ENCODE data around the gene CDK15.
A peak's percentile ranks its signal among the peaks of the same experiment; 100 is the strongest.

The CDK15 gene

GRCh38 chr2:201880993-201881611 lies 74.8 kb downstream of the CDK15 start:
- no peaks in the 10 kb centered on the region for H3K27me3 ChIP-seq (ENCODE audit: low read length)
- no peak overlapping the region for H3K27ac ChIP-seq (ENCODE audit: low read depth, low read length)
- no peaks in the 10 kb centered on the region for H4K20me1 ChIP-seq (ENCODE audit: low read depth, low read length)
- H3K9ac ChIP-seq (ENCODE audit: low read length): no peak overlapping the region
- H2AFZ ChIP-seq (ENCODE audit: low read depth, low read length, severe bottlenecking): no peak overlapping the region
- H3K9me3 ChIP-seq (ENCODE audit: insufficient read depth, low read length): no peaks in the 10 kb centered on the region
- H3K79me2 ChIP-seq (ENCODE audit: insufficient read depth, low read length): no peaks in the 10 kb centered on the region
- H3K9me2 ChIP-seq (replicated peaks; ENCODE audit: insufficient read depth, low read length): no peaks in the 10 kb centered on the region
- TF ChIP-seq CTCF (IDR thresholded peaks at IDR 0.05; ENCODE audit: insufficient read depth, low read length, poor library complexity, severe bottlenecking) (no peak), EZH2phosphoT487 (conservative IDR thresholded peaks at IDR 0.05; ENCODE audit: low read length) (no peak)
- H3K36me3 ChIP-seq (ENCODE audit: low read length): no peaks in the 10 kb centered on the region
- H3K4me3 ChIP-seq (ENCODE audit: insufficient read depth, low read length, poor library complexity, severe bottlenecking): no peak overlapping the region
- no peaks in the 10 kb centered on the region for H3F3A ChIP-seq (ENCODE audit: insufficient read depth)
- no peak overlapping the region for H3K4me2 ChIP-seq (ENCODE audit: low read depth, low read length, poor library complexity, severe bottlenecking)

GRCh38 chr2:201881741-201882140 lies 75.4 kb downstream of the CDK15 start:
- no peak overlapping the region for H3K4me3 ChIP-seq (ENCODE audit: insufficient read depth, low read length, poor library complexity, severe bottlenecking)
- H3K9me3 ChIP-seq (ENCODE audit: insufficient read depth, low read length): no peaks in the 10 kb centered on the region
- no peaks in the 10 kb centered on the region for H3K27me3 ChIP-seq (ENCODE audit: low read length)
- no peaks in the 10 kb centered on the region for H4K20me1 ChIP-seq (ENCODE audit: low read depth, low read length)
- H2AFZ ChIP-seq (ENCODE audit: low read depth, low read length, severe bottlenecking): no peak overlapping the region
- H3K9me2 ChIP-seq (replicated peaks; ENCODE audit: insufficient read depth, low read length): no peaks in the 10 kb centered on the region
- no peaks in the 10 kb centered on the region for H3F3A ChIP-seq (ENCODE audit: insufficient read depth)
- no peak overlapping the region for H3K27ac ChIP-seq (ENCODE audit: low read depth, low read length)
- no peaks in the 10 kb centered on the region for H3K79me2 ChIP-seq (ENCODE audit: insufficient read depth, low read length)
- H3K36me3 ChIP-seq (ENCODE audit: low read length): no peaks in the 10 kb centered on the region
- H3K9ac ChIP-seq (ENCODE audit: low read length): no peak overlapping the region
- H3K4me2 ChIP-seq (ENCODE audit: low read depth, low read length, poor library complexity, severe bottlenecking): no peak overlapping the region
- TF ChIP-seq CTCF (IDR thresholded peaks at IDR 0.05; ENCODE audit: insufficient read depth, low read length, poor library complexity, severe bottlenecking) (no peak), EZH2phosphoT487 (conservative IDR thresholded peaks at IDR 0.05; ENCODE audit: low read length) (no peak)

GRCh38 chr2:201882353-201883090 lies 76.2 kb downstream of the CDK15 start:
- H3F3A ChIP-seq (ENCODE audit: insufficient read depth): no peaks in the 10 kb centered on the region
- H3K9ac ChIP-seq (ENCODE audit: low read length): no peak overlapping the region
- H3K36me3 ChIP-seq (ENCODE audit: low read length): no peaks in the 10 kb centered on the region
- no peaks in the 10 kb centered on the region for H3K79me2 ChIP-seq (ENCODE audit: insufficient read depth, low read length)
- no peak overlapping the region for H3K27ac ChIP-seq (ENCODE audit: low read depth, low read length)
- no peaks in the 10 kb centered on the region for H4K20me1 ChIP-seq (ENCODE audit: low read depth, low read length)
- no peak overlapping the region for H2AFZ ChIP-seq (ENCODE audit: low read depth, low read length, severe bottlenecking)
- TF ChIP-seq CTCF (IDR thresholded peaks at IDR 0.05; ENCODE audit: insufficient read depth, low read length, poor library complexity, severe bottlenecking): no peak
- no peak for TF ChIP-seq EZH2phosphoT487 (conservative IDR thresholded peaks at IDR 0.05; ENCODE audit: low read length)
- no peaks in the 10 kb centered on the region for H3K9me3 ChIP-seq (ENCODE audit: insufficient read depth, low read length)
- no peak overlapping the region for H3K4me3 ChIP-seq (ENCODE audit: insufficient read depth, low read length, poor library complexity, severe bottlenecking)
- H3K9me2 ChIP-seq (replicated peaks; ENCODE audit: insufficient read depth, low read length): no peaks in the 10 kb centered on the region
- peak overlapping the region; percentile 15 for H3K4me2 ChIP-seq (ENCODE audit: low read depth, low read length, poor library complexity, severe bottlenecking)
- no peaks in the 10 kb centered on the region for H3K27me3 ChIP-seq (ENCODE audit: low read length)

Data from SU-DHL-6 (cell line).